Measurements from ENCODE around the gene EPN3. TPM values are rescaled to one million over a fixed set of nuclear protein-coding genes. Genes with fewer than 3 reads are reported as not detected.

EPN3 gene
- total RNA-seq, 1 experiment from 2014 or later: 17.8 TPM

DNA sequence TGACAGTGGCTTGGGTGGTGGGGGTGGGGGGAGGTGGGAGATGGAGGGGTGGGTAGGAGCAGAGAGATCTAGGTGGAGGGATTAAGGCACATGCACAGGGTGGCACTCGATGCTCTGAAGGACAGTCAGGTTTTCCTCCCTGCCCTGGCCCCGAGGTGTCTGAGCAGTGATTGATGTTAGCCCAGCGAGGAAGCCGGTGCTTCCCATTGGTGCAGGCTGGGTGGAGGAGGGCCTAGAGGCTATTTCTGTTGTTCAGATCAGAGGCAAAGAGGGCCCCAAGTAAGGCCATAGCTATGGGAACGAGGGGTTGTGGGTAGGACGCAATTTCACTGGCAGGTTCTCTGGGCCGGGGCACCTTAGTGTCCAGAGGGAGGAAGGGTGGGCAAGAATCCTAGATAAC is 51.1 kb downstream of the EPN3 start (continued):
- no peak for TF ChIP-seq ELF1 (IDR thresholded peaks at IDR 0.05; ENCODE audit: borderline replicate concordance, low read depth)

DNA sequence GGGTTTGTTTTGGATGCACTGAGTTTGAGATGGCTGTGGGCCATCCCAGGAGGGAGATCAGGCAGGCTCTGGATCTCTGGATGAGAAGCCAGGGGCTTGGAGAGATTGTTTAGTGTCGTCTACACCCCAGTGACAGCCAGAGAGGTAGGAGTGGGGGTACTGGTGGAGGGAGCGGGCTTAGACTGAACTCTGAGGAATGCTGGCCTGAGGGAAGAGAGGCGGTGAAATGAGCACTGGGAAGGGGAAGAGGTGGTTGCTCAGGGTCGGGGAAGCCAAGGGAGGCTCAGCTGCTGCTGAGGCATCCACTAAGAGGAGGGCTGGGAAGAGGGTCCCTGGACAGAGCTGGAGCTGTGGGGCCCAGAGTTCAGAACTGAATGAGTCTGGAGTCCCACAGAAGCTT is 51.6 kb downstream of the EPN3 start:
- intact Hi-C loops (cut with micrococcal nuclease): no loop called here
- H3K36me3 ChIP-seq (ENCODE audit: control insufficient read depth in 1 of 2, insufficient read depth in 2 of 2, low read length in 2 of 2): no peaks in the 10 kb centered on the region
- no peaks in the 10 kb centered on the region for H3K9me3 ChIP-seq (ENCODE audit: control insufficient read depth in 1 of 2, insufficient read depth in 1 of 2, low read depth in 1 of 2, low read length in 2 of 2)
- ATAC-seq (no peak), DNase-seq (ENCODE audit: low read depth, low spot score) (no peak)
- no peaks in the 10 kb centered on the region for H3K4me1 ChIP-seq (ENCODE audit: control insufficient read depth in 1 of 2, insufficient read depth in 2 of 2, low read length in 2 of 2)
- TF ChIP-seq ELF1 (IDR thresholded peaks at IDR 0.05; ENCODE audit: borderline replicate concordance, low read depth): no peak
- no peak for TF ChIP-seq SP1 (IDR thresholded peaks at IDR 0.05; ENCODE audit: low read depth)
- TF ChIP-seq ZBTB33 (IDR thresholded peaks at IDR 0.05; ENCODE audit: extremely low read depth, insufficient replicate concordance, low read length): no peak
- TF ChIP-seq JUND (IDR thresholded peaks at IDR 0.05): no peak
- TF ChIP-seq, protein P1, sequence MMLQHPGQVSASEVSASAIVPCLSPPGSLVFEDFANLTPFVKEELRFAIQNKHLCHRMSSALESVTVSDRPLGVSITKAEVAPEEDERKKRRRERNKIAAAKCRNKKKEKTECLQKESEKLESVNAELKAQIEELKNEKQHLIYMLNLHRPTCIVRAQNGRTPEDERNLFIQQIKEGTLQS (IDR thresholded peaks at IDR 0.05): no peak
- no peak for TF ChIP-seq CBX3 (IDR thresholded peaks at IDR 0.05; ENCODE audit: low read depth)
- TF ChIP-seq TCF7L2 (IDR thresholded peaks at IDR 0.05; ENCODE audit: borderline replicate concordance, extremely low read depth, insufficient read depth, insufficient read length): no peak
- no peak for TF ChIP-seq POLR2AphosphoS5 (IDR thresholded peaks at IDR 0.05; ENCODE audit: low read depth, low read length)
- no peak for TF ChIP-seq EGR1 (IDR thresholded peaks at IDR 0.05; ENCODE audit: low read depth)
- TF ChIP-seq, protein P2, sequence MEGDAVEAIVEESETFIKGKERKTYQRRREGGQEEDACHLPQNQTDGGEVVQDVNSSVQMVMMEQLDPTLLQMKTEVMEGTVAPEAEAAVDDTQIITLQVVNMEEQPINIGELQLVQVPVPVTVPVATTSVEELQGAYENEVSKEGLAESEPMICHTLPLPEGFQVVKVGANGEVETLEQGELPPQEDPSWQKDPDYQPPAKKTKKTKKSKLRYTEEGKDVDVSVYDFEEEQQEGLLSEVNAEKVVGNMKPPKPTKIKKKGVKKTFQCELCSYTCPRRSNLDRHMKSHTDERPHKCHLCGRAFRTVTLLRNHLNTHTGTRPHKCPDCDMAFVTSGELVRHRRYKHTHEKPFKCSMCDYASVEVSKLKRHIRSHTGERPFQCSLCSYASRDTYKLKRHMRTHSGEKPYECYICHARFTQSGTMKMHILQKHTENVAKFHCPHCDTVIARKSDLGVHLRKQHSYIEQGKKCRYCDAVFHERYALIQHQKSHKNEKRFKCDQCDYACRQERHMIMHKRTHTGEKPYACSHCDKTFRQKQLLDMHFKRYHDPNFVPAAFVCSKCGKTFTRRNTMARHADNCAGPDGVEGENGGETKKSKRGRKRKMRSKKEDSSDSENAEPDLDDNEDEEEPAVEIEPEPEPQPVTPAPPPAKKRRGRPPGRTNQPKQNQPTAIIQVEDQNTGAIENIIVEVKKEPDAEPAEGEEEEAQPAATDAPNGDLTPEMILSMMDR (IDR thresholded peaks at IDR 0.05 in 2 of 3, conservative IDR thresholded peaks at IDR 0.05 in 1 of 3; ENCODE audit: borderline replicate concordance in 1 of 3, insufficient read depth in 1 of 3, low read depth in 2 of 3, low read length in 2 of 3): no peak
- no peak for TF ChIP-seq EZH2phosphoT487 (IDR thresholded peaks at IDR 0.05; ENCODE audit: borderline replicate concordance)
- no peak for TF ChIP-seq SIN3A (IDR thresholded peaks at IDR 0.05; ENCODE audit: low read depth)
- ChIA-PET CTCF (no interaction called here), RAD21 (ENCODE audit: low non-redundant PET in 1 of 2, low total read pairs in 2 of 2, uncharacterized antibody in 2 of 2, unreplicated experiment in 2 of 2) (interaction anchor here (0.6 kb wide), 2 partner anchors 47 to 50 kb away, joined by 4 read pairs; partner anchors contain the start of gene ABCC3 (in 1 of the 2)), POLR2A (no interaction called here)
- no TSS peak for BruUV-seq (replicated peaks)
- H3K79me2 ChIP-seq (ENCODE audit: insufficient read depth, low read length): no peaks in the 10 kb centered on the region
- H3K27me3 ChIP-seq (ENCODE audit: insufficient read depth, low read length): no peaks in the 10 kb centered on the region
- no peak overlapping the region for H3K9ac ChIP-seq (ENCODE audit: low read length)
- no peaks in the 10 kb centered on the region for H3K9me2 ChIP-seq (ENCODE audit: insufficient read depth)
- H3K4me3 ChIP-seq (replicated peaks in 1 of 2; ENCODE audit: low read depth in 1 of 2, low read length in 2 of 2): no peak overlapping the region
- H4K20me1 ChIP-seq (ENCODE audit: insufficient read depth): no peaks in the 10 kb centered on the region
- no peak overlapping the region for H3K27ac ChIP-seq (ENCODE audit: low read depth, low read length)
- no peak overlapping the region for H3K4me2 ChIP-seq (ENCODE audit: low read length)
- no peak overlapping the region for H2AFZ ChIP-seq (ENCODE audit: low read depth, low read length, poor library complexity, severe bottlenecking)
